ENCODE data around the gene SLC12A9.
"Not testable (repeated sequence)": the region's sequence is repeated elsewhere in the genome, so short reads cannot be mapped to it uniquely, and the experiment has no call there.

SLC12A9 gene

GRCh38 chr7:100825751-100826513 is 26.6 kb upstream of the SLC12A9 start:
- no peak for DNase-seq

- DNase-seq, result no peak
Measured at GRCh38 chr7:100826514-100827329, 25.8 kb upstream of the SLC12A9 start.

- no peak for DNase-seq
Measured at GRCh38 chr7:100827330-100828226, 24.9 kb upstream of the SLC12A9 start, which contains the start of gene EPHB4. EPHB4 (minus strand) TSS chr7:100827523; CDS start chr7:100827030, 493 bp downstream.

GRCh38 chr7:100829150-100829716 is 23.3 kb upstream of the SLC12A9 start:
- no peak for DNase-seq

- DNase-seq, result no peak
Measured at GRCh38 chr7:100830396-100830795, 22.1 kb upstream of the SLC12A9 start.

GRCh38 chr7:100832281-100832633 is 20.3 kb upstream of the SLC12A9 start:
- no peak for DNase-seq

GRCh38 chr7:100835903-100836811 is 16.4 kb upstream of the SLC12A9 start:
- no peak for DNase-seq

- DNase-seq, result no peak
Measured at GRCh38 chr7:100836812-100837098, 15.8 kb upstream of the SLC12A9 start.

- peak; percentile 71 for DNase-seq
Measured at GRCh38 chr7:100837099-100837836, 15.2 kb upstream of the SLC12A9 start.

GRCh38 chr7:100839361-100839760 is 13.2 kb upstream of the SLC12A9 start:
- DNase-seq, result no peak

GRCh38 chr7:100840470-100841100 is 11.9 kb upstream of the SLC12A9 start:
- DNase-seq, result no peak

GRCh38 chr7:100847360-100847759 is 5.2 kb upstream of the SLC12A9 start:
- no peak for DNase-seq

- DNase-seq, result no peak
Measured at GRCh38 chr7:100854146-100854895, 1.8 kb downstream of the SLC12A9 start.

- not testable (repeated sequence) for DNase-seq
Measured at GRCh38 chr7:100854899-100855298, 2.4 kb downstream of the SLC12A9 start.

- DNase-seq, result no peak
Measured at GRCh38 chr7:100855515-100855914, 3.0 kb downstream of the SLC12A9 start.

- no peak for DNase-seq
Measured at GRCh38 chr7:100856871-100857282, 4.4 kb downstream of the SLC12A9 start.

- DNase-seq, result no peak
Measured at GRCh38 chr7:100859856-100860255, 7.3 kb downstream of the SLC12A9 start.

- no peak for DNase-seq
Measured at GRCh38 chr7:100860702-100861615, 8.4 kb downstream of the SLC12A9 start.

- DNase-seq, result no peak
Measured at GRCh38 chr7:100861616-100861985, 9.1 kb downstream of the SLC12A9 start.

Data from activated effector memory CD4-positive, alpha-beta T cell treated with Interleukin-2 at 50 U/mL for 16 hours (primary cell).